Thoracic aorta (tissue), 2 donors: ENCODE measurements around the gene ITGB4. TPM values are rescaled to one million over a fixed set of nuclear protein-coding genes. Genes with fewer than 3 reads are reported as not detected.

ENCODE experiments used
- ATAC-seq: fragments of 150-250 bp; one replicate; pipeline ENCODE4 v1.8.0; 2017; ENCODE audit warnings: low read depth; ENCODE audit not compliant: insufficient number of reproducible peaks, low FRiP score
- DNase-seq: peaks from one replicate; pipeline ENCODE4 v3.0.0-alpha.2; 2020; ENCODE audit warnings: low spot score
- H3K27ac ChIP-seq, 2 donors: fragments of 200-600 bp; sonication (generic); 1 replicate in 1 of 2; 2 replicates in 1 of 2; pipeline ENCODE4 v1.5.1; 2016; ENCODE audit warnings: mild to moderate bottlenecking in 2 of 2, moderate library complexity in 2 of 2
- H3K27me3 ChIP-seq: fragments of 200-600 bp; sonication (generic); replicated peaks from 2 replicates; pipeline ENCODE4 v1.6.0; 2016; ENCODE audit warnings: mild to moderate bottlenecking; ENCODE audit not compliant: insufficient read depth
- H3K36me3 ChIP-seq: fragments of 200-600 bp; sonication (generic); one replicate; pipeline ENCODE4 v1.5.1; 2016
- H3K4me1 ChIP-seq, 2 donors: fragments of 200-600 bp; sonication (generic); 1 replicate in 1 of 2; 2 replicates in 1 of 2; pipeline versions ENCODE4 v1.5.1 to v1.6.0; 2016; ENCODE audit warnings: low read depth in 2 of 2, mild to moderate bottlenecking in 1 of 2; ENCODE audit not compliant: control insufficient read depth in 1 of 2
- H3K4me3 ChIP-seq: fragments of 200-600 bp; sonication (generic); 2 replicates; pipeline ENCODE4 v1.5.1; 2016; ENCODE audit warnings: mild to moderate bottlenecking
- H3K9me3 ChIP-seq: fragments of 200-600 bp; sonication (generic); 2 replicates; pipeline ENCODE4 v1.5.1; 2016
- total RNA-seq, 2 donors: library from RNA; depleted of rRNA; stranded (reverse); fragments of >200 nt; gene quantifications; one replicate each; pipeline versions ENCODE4 v1.1.0 to v1.2.3, GENCODE V29; 2016
- TF ChIP-seq, protein P1 (sequence below): fragments of 200-600 bp; sonication (generic); IDR thresholded peaks from one replicate; pipeline ENCODE4 v1.5.1; 2019; ENCODE audit warnings: antibody characterized with exemption

ITGB4 gene
- total RNA-seq, 2 donors from 2014 or later: 11.6 to 21.1 TPM

GRCh38 chr17:75783069-75783783, 62.0 kb downstream of the ITGB4 start:
- H3K27ac ChIP-seq: peak overlapping the region; percentile 94 to 97
- ATAC-seq (no peak), DNase-seq (no peak)
- H3K27me3 ChIP-seq: no peaks in the 10 kb centered on the region
- H3K9me3 ChIP-seq: no peaks in the 10 kb centered on the region
- TF ChIP-seq, protein P1, sequence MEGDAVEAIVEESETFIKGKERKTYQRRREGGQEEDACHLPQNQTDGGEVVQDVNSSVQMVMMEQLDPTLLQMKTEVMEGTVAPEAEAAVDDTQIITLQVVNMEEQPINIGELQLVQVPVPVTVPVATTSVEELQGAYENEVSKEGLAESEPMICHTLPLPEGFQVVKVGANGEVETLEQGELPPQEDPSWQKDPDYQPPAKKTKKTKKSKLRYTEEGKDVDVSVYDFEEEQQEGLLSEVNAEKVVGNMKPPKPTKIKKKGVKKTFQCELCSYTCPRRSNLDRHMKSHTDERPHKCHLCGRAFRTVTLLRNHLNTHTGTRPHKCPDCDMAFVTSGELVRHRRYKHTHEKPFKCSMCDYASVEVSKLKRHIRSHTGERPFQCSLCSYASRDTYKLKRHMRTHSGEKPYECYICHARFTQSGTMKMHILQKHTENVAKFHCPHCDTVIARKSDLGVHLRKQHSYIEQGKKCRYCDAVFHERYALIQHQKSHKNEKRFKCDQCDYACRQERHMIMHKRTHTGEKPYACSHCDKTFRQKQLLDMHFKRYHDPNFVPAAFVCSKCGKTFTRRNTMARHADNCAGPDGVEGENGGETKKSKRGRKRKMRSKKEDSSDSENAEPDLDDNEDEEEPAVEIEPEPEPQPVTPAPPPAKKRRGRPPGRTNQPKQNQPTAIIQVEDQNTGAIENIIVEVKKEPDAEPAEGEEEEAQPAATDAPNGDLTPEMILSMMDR: peak; percentile 68
- H3K4me3 ChIP-seq: peak overlapping the region; percentile 77
- peaks cover 7 to 50% of the 10 kb centered on the region in 2 donors for H3K4me1 ChIP-seq
- peaks cover 7% of the 10 kb centered on the region for H3K36me3 ChIP-seq

GRCh38 chr17:75783803-75784472, 62.7 kb downstream of the ITGB4 start:
- Histone ChIP-seq H3K27me3 (no peaks in the 10 kb centered on the region), H3K36me3 (peaks cover under 1% of the 10 kb centered on the region), H3K27ac (peak overlapping the region; percentile 94 to 97), H3K4me1 (peaks cover 7 to 51% of the 10 kb centered on the region in 2 donors), H3K4me3 (peak overlapping the region; percentile 77), H3K9me3 (no peaks in the 10 kb centered on the region)
- ATAC-seq (no peak), DNase-seq (no peak)
- TF ChIP-seq, protein P1: no peak

GRCh38 chr17:75784473-75785015, 63.3 kb downstream of the ITGB4 start, which contains the start of gene UNK:
UNK (plus strand) TSS chr17:75784806; CDS start chr17:75784881, 75 bp downstream.
- TF ChIP-seq, protein P1: no peak
- no peaks in the 10 kb centered on the region for H3K27me3 ChIP-seq
- H3K4me3 ChIP-seq: peak within 1 kb of the TSS; percentile 77
- H3K27ac ChIP-seq: peak within 1 kb of the TSS; percentile 94 to 97
- H3K9me3 ChIP-seq: no peaks in the 10 kb centered on the region
- ATAC-seq (peak; percentile 80), DNase-seq (peak; percentile 93)
- H3K36me3 ChIP-seq: no peaks in the 10 kb centered on the region
- H3K4me1 ChIP-seq: peaks cover 7 to 51% of the 10 kb centered on the region in 2 donors

DNA sequence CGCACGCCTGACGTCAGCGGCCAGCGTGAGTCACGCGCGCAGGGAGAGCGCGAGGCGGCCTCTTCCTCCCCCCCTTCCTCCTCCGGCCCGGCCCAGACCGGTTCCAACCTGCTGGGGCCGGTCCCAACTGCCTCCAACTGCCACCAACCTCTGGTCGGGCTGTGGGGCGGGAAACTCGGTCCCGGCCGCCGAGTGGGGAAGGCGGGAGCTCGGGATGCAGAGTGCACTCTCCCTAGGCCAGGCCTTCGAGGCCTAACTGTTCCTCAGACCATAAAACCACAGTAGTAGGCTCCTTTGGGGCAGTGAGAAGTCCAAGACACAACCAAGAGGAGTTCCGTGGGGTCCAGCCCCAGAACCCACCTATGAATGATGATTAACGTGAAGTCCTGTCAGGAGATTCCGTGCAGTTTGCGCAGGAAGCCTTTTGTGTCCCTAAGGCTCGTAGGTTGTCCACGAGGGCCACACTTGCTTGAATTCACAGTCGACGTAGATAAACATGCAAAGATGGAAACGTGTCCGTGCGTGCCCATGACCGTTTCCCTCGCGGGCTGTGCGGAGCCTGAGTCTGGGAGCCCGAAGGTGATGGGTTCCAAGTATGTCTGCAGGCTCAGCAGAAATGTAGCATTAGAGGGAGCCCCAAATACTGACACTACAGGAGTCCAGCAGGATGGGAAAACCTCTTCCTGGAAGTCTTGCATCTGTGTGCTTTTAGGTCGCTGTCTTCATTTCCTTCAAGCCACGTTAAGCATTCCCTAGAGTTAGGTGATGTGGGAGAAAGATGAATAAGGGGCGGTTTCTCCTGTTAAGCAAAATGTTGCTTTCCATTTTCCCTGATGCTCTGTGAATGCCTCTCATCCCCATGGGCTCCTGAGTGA, 64.0 kb downstream of the ITGB4 start:
- H3K27ac ChIP-seq: peak overlapping the region; percentile 94 to 97
- ATAC-seq (peak; percentile 71), DNase-seq (peak; percentile 67)
- peaks cover 7 to 51% of the 10 kb centered on the region in 2 donors for H3K4me1 ChIP-seq
- no peaks in the 10 kb centered on the region for H3K27me3 ChIP-seq
- no peaks in the 10 kb centered on the region for H3K9me3 ChIP-seq
- H3K36me3 ChIP-seq: no peaks in the 10 kb centered on the region
- H3K4me3 ChIP-seq: peak overlapping the region; percentile 77
- TF ChIP-seq, protein P1: no peak
